Ovary (tissue), 9 donors: ENCODE measurements around the gene KLK3. TPM values are rescaled to one million over a fixed set of nuclear protein-coding genes. Genes with fewer than 3 reads are reported as not detected.

Experiments
- DNase-seq, 5 donors: peaks; one replicate each; pipeline ENCODE4 v3.0.0-alpha.2; 2019 to 2020
- H3K27ac ChIP-seq, 2 donors: fragments of 200-600 bp; one replicate each; pipeline versions ENCODE4 v1.5.1 to v1.8.0; 2019 to 2022
- H3K27me3 ChIP-seq: fragments of 200-600 bp; one replicate; pipeline ENCODE4 v1.8.0; 2022
- H3K36me3 ChIP-seq: fragments of 200-600 bp; sonication (generic); one replicate; pipeline ENCODE4 v1.5.1; 2019
- H3K4me1 ChIP-seq: one replicate; pipeline ENCODE4 v1.8.1; 2013; ENCODE audit warnings: mild to moderate bottlenecking, moderate library complexity; ENCODE audit not compliant: insufficient read depth
- H3K4me3 ChIP-seq: fragments of 200-600 bp; sonication (generic); one replicate; pipeline ENCODE4 v1.5.1; 2017
- H3K9me3 ChIP-seq, 2 donors: fragments of 200-600 bp in 1 of 2; sonication (generic) in 1 of 2; one replicate each; pipeline versions ENCODE4 v1.5.1 to v1.8.1; 2013 to 2019; ENCODE audit warnings: mild to moderate bottlenecking in 1 of 2, moderate library complexity in 1 of 2
- CTCF ChIP-seq, 3 donors: fragments of 450-650 bp in 2 of 3; fragments of 200-600 bp in 1 of 3; IDR thresholded peaks; one replicate each; pipeline versions ENCODE4 v1.5.1 to v1.8.0; 2016 to 2022; ENCODE audit warnings: antibody characterized with exemption in 3 of 3, mild to moderate bottlenecking in 1 of 3
- EP300 ChIP-seq: sonication (generic); formaldehyde crosslinking; IDR thresholded peaks from one replicate; pipeline ENCODE4 v1.6.1; 2017; ENCODE audit warnings: antibody characterized with exemption
- POLR2A ChIP-seq: fragments of 450-650 bp; IDR thresholded peaks from one replicate; pipeline ENCODE4 v1.6.1; 2017; ENCODE audit warnings: antibody characterized with exemption, mild to moderate bottlenecking, moderate library complexity
- WGBS, 3 donors: extraction: QIAGEN DNeasy Blood & Tissue Kit in 1 of 3; methylation state at CpG; one replicate each; pipeline versions ENCODE4 v1.1.5 to v1.1.7; 2013 to 2017; 5-methylcytosine and 5-hydroxymethylcytosine counted together
- intact Hi-C, 4 donors: fragments of 100-400 bp; cut with DNase I; formaldehyde crosslinking; loops; one replicate each; pipeline versions ENCODE4 v1.11.0 to v1.15.1; 2022 to 2023
- polyA plus RNA-seq, 2 donors: library from polyadenylated mRNA; stranded (reverse); fragments of 200-250 nt in 1 of 2; fragments of 350-450 nt in 1 of 2; fragmentation: Illumina TruSeq in 1 of 2; extraction: RNeasy Lipid Tissue Mini Kit (QIAGEN cat#74804) in 1 of 2; gene quantifications; one replicate each; pipeline ENCODE4 v1.2.3, GENCODE V29; 2013 to 2014
- total RNA-seq, 7 donors: library from RNA; depleted of rRNA in 2 of 7; stranded (reverse); fragments of >200 nt in 2 of 7; fragmentation: NEBNext Ultra II Directional in 3 of 7; extraction: Animal tissue kit (Norgen Biotek cat#: 25700) in 3 of 7; gene quantifications; one replicate each; pipeline versions ENCODE4 v1.1.0 to v1.2.4, GENCODE V29; 2016 to 2023
- donor health status: DM: no; HTN: no; CAD: no; lungs with moderate emphysema.
- donor health status: DM: no; HTN: no; CAD: no.
- donor health status: Bipolar disorder and iron deficiency.
- donor health status: DM: yes; HTN: yes; CAD: no.
- donor health status: DM: no; HTN: no; CAD: no.
- donor health status: DM: yes; HTN: yes; CAD: no.

Gene KLK3
- total and polyA plus RNA-seq, 9 donors = 0.13 to 0.24 (median 0.20) TPM; not detected in 6

- DNase-seq = no peak
- H3K4me3 ChIP-seq = no peak overlapping the region
- intact Hi-C loops = no loop called here
- no peaks in the 10 kb centered on the region for H3K9me3 ChIP-seq
- no peaks in the 10 kb centered on the region for H3K27me3 ChIP-seq
- H3K27ac ChIP-seq = no peak overlapping the region
- WGBS, 3 donors = 80 to 90% (median 82%) methylated on average over 3 of the region's 3 CpGs
- no peaks in the 10 kb centered on the region for H3K4me1 ChIP-seq
- H3K36me3 ChIP-seq = no peaks in the 10 kb centered on the region
- TF ChIP-seq EP300 (no peak), CTCF (IDR thresholded peaks at IDR 0.05) (no peak)
Observed at GRCh38 chr19:50899569-50899968, 44.9 kb downstream of the KLK3 start.

GRCh38 chr19:50902640-50903039 lies 47.9 kb downstream of the KLK3 start:
- DNase-seq = no peak
- H3K27ac ChIP-seq = no peak overlapping the region
- no peaks in the 10 kb centered on the region for H3K9me3 ChIP-seq
- H3K4me1 ChIP-seq = no peaks in the 10 kb centered on the region
- H3K36me3 ChIP-seq = no peaks in the 10 kb centered on the region
- H3K4me3 ChIP-seq = no peak overlapping the region
- intact Hi-C loops = no loop called here
- H3K27me3 ChIP-seq = no peaks in the 10 kb centered on the region
- TF ChIP-seq EP300 (no peak), POLR2A (no peak), CTCF (IDR thresholded peaks at IDR 0.05) (no peak)
- 54 to 69% (median 62%) methylated on average over 3 to 4 of the region's 4 CpGs for WGBS, 3 donors

- no peaks in the 10 kb centered on the region for H3K4me1 ChIP-seq
- TF ChIP-seq POLR2A (no peak), EP300 (no peak), CTCF (IDR thresholded peaks at IDR 0.05) (no peak)
- intact Hi-C loops = no loop called here
- H3K36me3 ChIP-seq = no peaks in the 10 kb centered on the region
- H3K27ac ChIP-seq = no peak overlapping the region
- H3K27me3 ChIP-seq = no peaks in the 10 kb centered on the region
- no peaks in the 10 kb centered on the region for H3K9me3 ChIP-seq
- no peak for DNase-seq
- 16 to 19% (median 18%) methylated on average over 5 of the region's 5 CpGs for WGBS, 3 donors
- H3K4me3 ChIP-seq = no peak overlapping the region
Observed at GRCh38 chr19:50906217-50906616, 51.5 kb downstream of the KLK3 start.

- Histone ChIP-seq H3K9me3 (no peaks in the 10 kb centered on the region), H3K4me3 (no peak overlapping the region), H3K36me3 (no peaks in the 10 kb centered on the region), H3K4me1 (no peaks in the 10 kb centered on the region), H3K27ac (no peak overlapping the region), H3K27me3 (no peaks in the 10 kb centered on the region)
- intact Hi-C loops = no loop called here
- TF ChIP-seq EP300 (no peak), CTCF (IDR thresholded peaks at IDR 0.05) (no peak), POLR2A (no peak)
- no peak for DNase-seq
- 60 to 62% (median 62%) methylated on average over 25 of the region's 25 CpGs for WGBS, 3 donors
Observed at GRCh38 chr19:50908336-50908735, 53.6 kb downstream of the KLK3 start.
